ENCODE results near the gene GZMA.
"Not testable (repeated sequence)": the region's sequence is repeated elsewhere in the genome, so short reads cannot be mapped to it uniquely, and the experiment has no call there.

Gene GZMA

GRCh38 chr5:55105976-55106375 lies 3.5 kb downstream of the GZMA start:
- not testable (repeated sequence) for H3K27me3 ChIP-seq (ENCODE audit: control insufficient read depth in 1 of 2, insufficient read depth in 2 of 2, low read length in 2 of 2); H3K9me3 ChIP-seq (ENCODE audit: control insufficient read depth in 1 of 2, low read length in 2 of 2); H3K9ac ChIP-seq (ENCODE audit: low read depth in 1 of 2, low read length in 2 of 2); H3K36me3 ChIP-seq (ENCODE audit: control insufficient read depth in 1 of 2, insufficient read depth in 2 of 2, low read length in 2 of 2); H3K4me3 ChIP-seq (ENCODE audit: low read depth in 1 of 2, low read length in 2 of 2); H3K27ac ChIP-seq (ENCODE audit: low read depth, low read length); H3K4me1 ChIP-seq (ENCODE audit: control insufficient read depth in 1 of 2, insufficient read depth in 2 of 2, low read length in 2 of 2)

- H3K9ac ChIP-seq (ENCODE audit: low read depth in 1 of 2, low read length in 2 of 2): no peak overlapping the region
- no peak overlapping the region for H3K4me3 ChIP-seq (ENCODE audit: low read depth in 1 of 2, low read length in 2 of 2)
- no peaks in the 10 kb centered on the region for H3K4me1 ChIP-seq (ENCODE audit: control insufficient read depth in 1 of 2, insufficient read depth in 2 of 2, low read length in 2 of 2)
- no peaks in the 10 kb centered on the region for H3K27me3 ChIP-seq (ENCODE audit: control insufficient read depth in 1 of 2, insufficient read depth in 2 of 2, low read length in 2 of 2)
- H3K27ac ChIP-seq (ENCODE audit: low read depth, low read length): no peak overlapping the region
- H3K36me3 ChIP-seq (ENCODE audit: control insufficient read depth in 1 of 2, insufficient read depth in 2 of 2, low read length in 2 of 2): no peaks in the 10 kb centered on the region
- H3K9me3 ChIP-seq (ENCODE audit: control insufficient read depth in 1 of 2, low read length in 2 of 2): no peaks in the 10 kb centered on the region
Observed at GRCh38 chr5:55108661-55109060, 6.2 kb downstream of the GZMA start.

- no peaks in the 10 kb centered on the region for H3K4me1 ChIP-seq (ENCODE audit: control insufficient read depth in 1 of 2, insufficient read depth in 2 of 2, low read length in 2 of 2)
- H3K9me3 ChIP-seq (ENCODE audit: control insufficient read depth in 1 of 2, low read length in 2 of 2): no peaks in the 10 kb centered on the region
- H3K9ac ChIP-seq (ENCODE audit: low read depth in 1 of 2, low read length in 2 of 2): no peak overlapping the region
- H3K4me3 ChIP-seq (ENCODE audit: low read depth in 1 of 2, low read length in 2 of 2): no peak overlapping the region
- H3K27ac ChIP-seq (ENCODE audit: low read depth, low read length): no peak overlapping the region
- H3K27me3 ChIP-seq (ENCODE audit: control insufficient read depth in 1 of 2, insufficient read depth in 2 of 2, low read length in 2 of 2): no peaks in the 10 kb centered on the region
- no peaks in the 10 kb centered on the region for H3K36me3 ChIP-seq (ENCODE audit: control insufficient read depth in 1 of 2, insufficient read depth in 2 of 2, low read length in 2 of 2)
Observed at GRCh38 chr5:55110217-55110616, 7.8 kb downstream of the GZMA start.

- no peaks in the 10 kb centered on the region for H3K4me1 ChIP-seq (ENCODE audit: control insufficient read depth in 1 of 2, insufficient read depth in 2 of 2, low read length in 2 of 2)
- H3K36me3 ChIP-seq (ENCODE audit: control insufficient read depth in 1 of 2, insufficient read depth in 2 of 2, low read length in 2 of 2): no peaks in the 10 kb centered on the region
- no peaks in the 10 kb centered on the region for H3K27me3 ChIP-seq (ENCODE audit: control insufficient read depth in 1 of 2, insufficient read depth in 2 of 2, low read length in 2 of 2)
- no peaks in the 10 kb centered on the region for H3K9me3 ChIP-seq (ENCODE audit: control insufficient read depth in 1 of 2, low read length in 2 of 2)
- no peak overlapping the region for H3K9ac ChIP-seq (ENCODE audit: low read depth in 1 of 2, low read length in 2 of 2)
- H3K4me3 ChIP-seq (ENCODE audit: low read depth in 1 of 2, low read length in 2 of 2): no peak overlapping the region
- H3K27ac ChIP-seq (ENCODE audit: low read depth, low read length): no peak overlapping the region
Observed at GRCh38 chr5:55113327-55113726, 10.9 kb downstream of the GZMA start.

GRCh38 chr5:55114061-55114460 lies 11.6 kb downstream of the GZMA start:
- Histone ChIP-seq H3K9me3 (ENCODE audit: control insufficient read depth in 1 of 2, low read length in 2 of 2) (no peaks in the 10 kb centered on the region), H3K9ac (ENCODE audit: low read depth in 1 of 2, low read length in 2 of 2) (no peak overlapping the region), H3K27ac (ENCODE audit: low read depth, low read length) (no peak overlapping the region), H3K36me3 (ENCODE audit: control insufficient read depth in 1 of 2, insufficient read depth in 2 of 2, low read length in 2 of 2) (no peaks in the 10 kb centered on the region), H3K27me3 (ENCODE audit: control insufficient read depth in 1 of 2, insufficient read depth in 2 of 2, low read length in 2 of 2) (no peaks in the 10 kb centered on the region), H3K4me3 (ENCODE audit: low read depth in 1 of 2, low read length in 2 of 2) (no peak overlapping the region), H3K4me1 (ENCODE audit: control insufficient read depth in 1 of 2, insufficient read depth in 2 of 2, low read length in 2 of 2) (no peaks in the 10 kb centered on the region)

- Histone ChIP-seq H3K27me3 (ENCODE audit: control insufficient read depth in 1 of 2, insufficient read depth in 2 of 2, low read length in 2 of 2) (no peaks in the 10 kb centered on the region), H3K4me3 (ENCODE audit: low read depth in 1 of 2, low read length in 2 of 2) (no peak overlapping the region), H3K9ac (ENCODE audit: low read depth in 1 of 2, low read length in 2 of 2) (no peak overlapping the region), H3K36me3 (ENCODE audit: control insufficient read depth in 1 of 2, insufficient read depth in 2 of 2, low read length in 2 of 2) (no peaks in the 10 kb centered on the region), H3K9me3 (ENCODE audit: control insufficient read depth in 1 of 2, low read length in 2 of 2) (no peaks in the 10 kb centered on the region), H3K27ac (ENCODE audit: low read depth, low read length) (no peak overlapping the region), H3K4me1 (ENCODE audit: control insufficient read depth in 1 of 2, insufficient read depth in 2 of 2, low read length in 2 of 2) (no peaks in the 10 kb centered on the region)
Observed at GRCh38 chr5:55123365-55123764, 20.9 kb downstream of the GZMA start.

- H3K4me3 ChIP-seq (ENCODE audit: low read depth in 1 of 2, low read length in 2 of 2): no peak overlapping the region
- H3K9me3 ChIP-seq (ENCODE audit: control insufficient read depth in 1 of 2, low read length in 2 of 2): no peaks in the 10 kb centered on the region
- H3K27me3 ChIP-seq (ENCODE audit: control insufficient read depth in 1 of 2, insufficient read depth in 2 of 2, low read length in 2 of 2): peaks cover 0 to 4% of the 10 kb centered on the region in 2 donors
- no peak overlapping the region for H3K27ac ChIP-seq (ENCODE audit: low read depth, low read length)
- H3K9ac ChIP-seq (ENCODE audit: low read depth in 1 of 2, low read length in 2 of 2): no peak overlapping the region
- H3K4me1 ChIP-seq (ENCODE audit: control insufficient read depth in 1 of 2, insufficient read depth in 2 of 2, low read length in 2 of 2): no peaks in the 10 kb centered on the region
- H3K36me3 ChIP-seq (ENCODE audit: control insufficient read depth in 1 of 2, insufficient read depth in 2 of 2, low read length in 2 of 2): no peaks in the 10 kb centered on the region
Observed at GRCh38 chr5:55134053-55134722, 31.7 kb downstream of the GZMA start.

GRCh38 chr5:55136521-55136920 lies 34.1 kb downstream of the GZMA start:
- H3K36me3 ChIP-seq (ENCODE audit: control insufficient read depth in 1 of 2, insufficient read depth in 2 of 2, low read length in 2 of 2): no peaks in the 10 kb centered on the region
- H3K9me3 ChIP-seq (ENCODE audit: control insufficient read depth in 1 of 2, low read length in 2 of 2): no peaks in the 10 kb centered on the region
- no peak overlapping the region for H3K27ac ChIP-seq (ENCODE audit: low read depth, low read length)
- H3K4me3 ChIP-seq (ENCODE audit: low read depth in 1 of 2, low read length in 2 of 2): no peak overlapping the region
- no peaks in the 10 kb centered on the region for H3K4me1 ChIP-seq (ENCODE audit: control insufficient read depth in 1 of 2, insufficient read depth in 2 of 2, low read length in 2 of 2)
- H3K27me3 ChIP-seq (ENCODE audit: control insufficient read depth in 1 of 2, insufficient read depth in 2 of 2, low read length in 2 of 2): peaks cover 0 to 4% of the 10 kb centered on the region in 2 donors
- H3K9ac ChIP-seq (ENCODE audit: low read depth in 1 of 2, low read length in 2 of 2): no peak overlapping the region

GRCh38 chr5:55140908-55141665 lies 38.6 kb downstream of the GZMA start:
- no peaks in the 10 kb centered on the region for H3K4me1 ChIP-seq (ENCODE audit: control insufficient read depth in 1 of 2, insufficient read depth in 2 of 2, low read length in 2 of 2)
- H3K9ac ChIP-seq (ENCODE audit: low read depth in 1 of 2, low read length in 2 of 2): no peak overlapping the region
- no peaks in the 10 kb centered on the region for H3K9me3 ChIP-seq (ENCODE audit: control insufficient read depth in 1 of 2, low read length in 2 of 2)
- peaks cover 4 to 5% of the 10 kb centered on the region in 2 donors for H3K27me3 ChIP-seq (ENCODE audit: control insufficient read depth in 1 of 2, insufficient read depth in 2 of 2, low read length in 2 of 2)
- H3K4me3 ChIP-seq (ENCODE audit: low read depth in 1 of 2, low read length in 2 of 2): no peak overlapping the region
- no peaks in the 10 kb centered on the region for H3K36me3 ChIP-seq (ENCODE audit: control insufficient read depth in 1 of 2, insufficient read depth in 2 of 2, low read length in 2 of 2)
- H3K27ac ChIP-seq (ENCODE audit: low read depth, low read length): no peak overlapping the region

GRCh38 chr5:55141945-55142690 lies 39.7 kb downstream of the GZMA start:
- Histone ChIP-seq H3K36me3 (ENCODE audit: control insufficient read depth in 1 of 2, insufficient read depth in 2 of 2, low read length in 2 of 2) (no peaks in the 10 kb centered on the region), H3K9ac (ENCODE audit: low read depth in 1 of 2, low read length in 2 of 2) (no peak overlapping the region), H3K4me1 (ENCODE audit: control insufficient read depth in 1 of 2, insufficient read depth in 2 of 2, low read length in 2 of 2) (no peaks in the 10 kb centered on the region), H3K27ac (ENCODE audit: low read depth, low read length) (no peak overlapping the region), H3K4me3 (ENCODE audit: low read depth in 1 of 2, low read length in 2 of 2) (no peak overlapping the region), H3K9me3 (ENCODE audit: control insufficient read depth in 1 of 2, low read length in 2 of 2) (no peaks in the 10 kb centered on the region), H3K27me3 (ENCODE audit: control insufficient read depth in 1 of 2, insufficient read depth in 2 of 2, low read length in 2 of 2) (peaks cover 4 to 5% of the 10 kb centered on the region in 2 donors)
